Activated CD4-positive, alpha-beta T cell treated with anti-CD3 and anti-CD28 coated beads for 24 hours (primary cell): ENCODE measurements around the gene LRRC57.

Source experiments
- DNase-seq, 2 donors: peaks; one replicate each; pipeline ENCODE4 v3.0.0-alpha.2; 2020; ENCODE audit warnings: low read depth in 2 of 2

The LRRC57 gene

DNA sequence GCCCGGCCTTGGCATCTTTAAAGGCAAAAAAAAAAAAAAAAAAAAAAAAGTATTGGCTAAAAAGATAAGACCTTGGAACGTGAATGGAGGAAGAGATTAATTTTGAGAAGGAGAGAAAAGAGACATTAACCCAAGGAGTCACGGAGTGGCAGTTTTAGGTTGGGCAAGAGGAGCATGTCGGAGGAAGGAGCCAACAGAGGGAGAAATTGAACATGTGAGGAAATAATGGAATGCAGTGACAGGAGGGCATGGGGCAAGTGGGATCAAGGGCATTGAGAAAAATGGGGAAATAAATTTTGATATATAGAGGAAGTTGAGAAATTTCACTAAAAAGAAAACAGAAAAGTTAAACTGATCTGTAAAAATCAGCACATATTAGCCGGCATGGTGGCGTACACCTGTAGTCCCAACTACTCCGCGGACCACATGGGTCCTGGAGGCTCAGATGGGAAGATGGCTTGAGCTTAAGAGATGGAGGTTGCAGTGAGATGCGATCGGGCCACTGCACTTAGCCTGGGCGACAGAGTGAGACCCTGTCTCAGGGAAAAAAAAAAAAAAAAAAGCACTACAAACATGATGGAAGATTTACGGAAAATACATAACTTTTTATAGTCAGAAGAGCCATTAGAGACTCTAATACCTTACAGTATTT, 1.3 kb upstream of the LRRC57 start:
- no peak for DNase-seq

DNA sequence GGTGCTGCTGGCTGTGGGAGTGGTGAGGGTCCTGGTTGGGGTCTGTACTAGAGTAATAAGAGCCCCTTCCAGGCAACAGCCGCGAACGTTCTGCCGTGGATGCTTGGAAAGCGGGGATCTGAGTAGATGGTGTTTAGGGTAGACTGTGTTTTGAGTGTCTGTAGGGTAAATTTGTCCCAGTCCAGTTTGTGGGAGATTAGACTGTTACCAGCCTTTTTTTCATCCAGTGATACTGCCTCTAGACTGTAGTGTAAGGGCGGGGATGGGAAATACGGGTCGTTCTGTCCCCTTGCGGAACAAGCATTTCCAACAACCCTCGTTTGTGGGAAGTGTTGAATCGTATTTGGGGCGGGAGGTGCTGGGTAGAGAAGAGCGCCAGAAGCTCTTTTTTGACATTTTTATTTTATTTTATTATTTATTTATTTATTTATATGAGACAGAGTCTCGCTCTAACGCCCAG, 469 bp upstream of the LRRC57 start:
- no peak for DNase-seq

GRCh38 chr15:42547918-42548248, 710 bp downstream of the LRRC57 start:
- no peak for DNase-seq

DNA sequence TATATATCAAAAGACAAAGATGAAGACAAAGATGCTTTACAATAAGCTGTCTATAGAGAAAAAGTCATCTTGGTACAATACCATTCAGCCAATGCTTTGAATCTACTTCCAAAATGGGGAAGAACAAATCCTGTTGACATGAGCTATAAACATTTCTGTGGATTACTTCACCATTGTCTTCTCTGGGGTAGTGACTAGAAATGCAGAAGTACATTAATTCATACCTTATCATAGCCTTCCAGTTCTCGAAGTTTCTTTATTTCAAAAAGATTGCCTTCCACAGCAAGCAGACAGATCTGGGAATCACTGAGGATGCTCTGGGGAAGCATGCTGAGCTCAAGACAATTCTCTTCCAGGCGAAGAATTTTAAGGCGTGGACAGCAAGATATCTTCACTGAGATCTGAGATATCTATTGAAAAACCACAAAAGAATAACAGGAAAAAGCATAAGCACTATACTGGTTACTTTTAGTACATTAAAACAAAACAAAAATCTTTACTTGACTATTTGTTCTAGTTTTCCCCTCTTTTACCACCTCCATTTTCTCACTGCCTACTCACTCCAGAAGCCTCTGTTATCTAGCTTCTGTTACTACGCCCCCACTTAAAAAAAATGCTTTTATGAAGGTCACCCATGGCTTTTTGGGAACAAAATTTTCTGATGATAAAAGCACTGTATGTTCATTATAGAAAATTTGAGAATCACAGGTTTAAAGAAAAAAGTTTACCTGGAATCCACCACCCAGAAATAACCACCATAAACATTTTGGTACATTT, 3.6 kb downstream of the LRRC57 start:
- DNase-seq = no peak

- no peak for DNase-seq
Observed at GRCh38 chr15:42533246-42533645, 15.3 kb downstream of the LRRC57 start.

DNA sequence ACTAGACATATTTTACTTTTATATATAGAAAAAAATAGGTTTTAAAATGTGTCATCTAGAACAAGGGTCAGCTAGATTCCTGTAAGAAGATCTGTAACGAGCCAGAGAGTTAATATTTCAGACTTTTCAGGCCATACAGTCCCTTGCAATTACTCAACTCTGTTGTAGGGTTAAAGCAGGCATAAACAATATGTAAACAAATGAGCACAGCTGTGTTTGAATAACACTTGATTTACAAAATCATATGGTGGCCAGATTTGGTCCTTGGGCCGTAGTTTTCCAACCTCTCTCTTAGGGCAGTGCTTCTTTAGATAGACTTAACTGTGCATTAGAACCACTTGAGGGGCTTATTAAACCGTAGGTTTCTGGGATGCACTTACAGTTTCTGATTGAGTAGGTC, 19.6 kb downstream of the LRRC57 start:
- DNase-seq = no peak

GRCh38 chr15:42523331-42523730, 25.3 kb downstream of the LRRC57 start:
- DNase-seq = no peak

GRCh38 chr15:42511007-42511391, 37.6 kb downstream of the LRRC57 start:
- no peak for DNase-seq

DNA sequence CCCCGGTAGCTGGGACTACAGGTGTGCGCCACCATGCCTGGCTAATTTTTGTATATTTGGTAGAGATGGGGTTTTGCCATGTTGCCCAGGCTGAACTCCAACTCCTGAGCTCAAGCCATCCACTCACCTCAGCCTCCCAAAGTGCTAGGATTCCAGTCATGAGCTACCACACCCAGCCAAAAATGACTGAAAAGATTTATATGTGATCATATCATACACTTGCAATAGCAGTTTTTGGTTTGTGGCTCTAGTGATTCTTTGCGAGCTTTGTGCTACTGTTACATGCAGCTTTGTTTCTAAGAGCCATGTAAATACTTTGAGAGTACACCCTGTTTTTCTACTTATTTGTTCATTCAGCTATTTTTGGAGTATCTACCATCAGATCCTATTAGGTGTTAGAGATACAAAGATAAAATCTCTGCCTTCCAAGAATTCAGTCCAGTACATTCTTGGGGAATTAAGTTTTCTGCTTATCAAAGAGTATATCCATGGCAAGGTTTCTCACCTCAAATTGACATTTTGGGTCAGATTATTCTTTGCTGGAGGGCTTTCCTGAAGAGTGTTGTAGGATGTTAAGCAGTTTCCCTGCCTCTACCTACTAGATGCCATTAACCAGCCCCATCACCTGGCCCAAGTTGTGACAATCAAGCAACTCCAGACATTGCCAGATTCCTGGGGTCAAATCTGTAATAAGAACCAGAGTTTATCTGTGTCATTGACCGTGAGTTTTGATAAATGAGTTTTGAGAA, 38.2 kb downstream of the LRRC57 start:
- DNase-seq = no peak

DNA sequence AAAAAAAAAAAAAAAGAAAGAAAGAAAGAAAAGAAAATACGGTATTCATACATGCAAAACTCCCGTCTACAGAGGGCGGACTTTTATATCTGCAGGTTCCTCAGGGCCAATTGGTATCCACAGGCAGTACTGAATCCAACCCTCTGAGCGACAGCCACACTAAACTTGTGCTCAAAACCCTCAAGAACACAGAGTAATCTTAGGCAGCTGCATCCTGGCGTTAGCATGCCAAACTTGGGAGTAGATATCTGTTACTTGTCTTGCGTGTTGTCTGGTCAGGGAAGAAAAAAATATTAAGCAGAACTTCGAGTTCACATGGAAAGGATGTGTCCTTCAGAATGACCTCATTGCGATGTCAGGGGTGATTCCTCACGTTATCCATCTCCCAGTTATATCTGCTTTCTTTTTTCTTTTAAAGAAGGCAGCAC, 40.3 kb downstream of the LRRC57 start:
- DNase-seq = no peak

DNA sequence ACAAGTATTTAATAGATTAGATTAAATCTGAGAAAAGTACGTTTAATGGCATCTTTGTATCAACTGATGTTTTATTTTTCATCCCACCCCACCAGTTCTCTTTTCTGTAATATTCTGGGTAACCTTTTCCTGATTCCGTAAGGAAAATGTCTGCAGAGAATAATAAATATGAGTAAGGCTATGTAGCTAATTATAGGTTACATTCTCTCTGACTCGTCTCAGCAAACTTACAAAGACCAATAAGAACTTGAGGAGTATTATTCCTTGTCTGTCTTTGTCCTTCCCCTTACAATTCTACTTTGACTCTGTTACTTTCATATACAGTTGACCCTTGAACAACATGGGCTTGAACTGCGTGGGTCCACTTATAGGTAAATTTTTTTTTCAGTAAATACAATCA, 41.1 kb downstream of the LRRC57 start:
- no peak for DNase-seq

DNA sequence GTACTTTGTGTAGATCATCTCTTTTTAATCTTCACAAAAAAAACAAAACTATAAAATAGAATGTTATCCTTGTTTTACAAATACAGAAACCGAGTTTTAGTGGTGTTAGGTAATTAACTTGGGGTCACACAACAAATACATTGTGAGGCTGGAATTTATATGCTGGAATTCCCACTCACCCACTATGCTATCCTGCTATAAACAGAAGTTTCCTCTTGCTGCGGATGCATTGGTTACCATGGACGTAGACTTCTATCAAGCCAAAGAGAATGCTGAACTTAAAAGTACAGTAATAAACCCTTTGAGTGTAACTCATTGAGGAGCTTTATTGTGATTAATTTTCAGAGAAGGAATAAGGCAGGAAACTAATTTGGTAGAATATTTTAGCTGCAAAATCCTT, 44.0 kb downstream of the LRRC57 start:
- DNase-seq = no peak

GRCh38 chr15:42503825-42504224, 44.8 kb downstream of the LRRC57 start:
- no peak for DNase-seq

GRCh38 chr15:42502477-42502876, 46.1 kb downstream of the LRRC57 start:
- DNase-seq = no peak

- DNase-seq = no peak
Observed at GRCh38 chr15:42499858-42500609, 48.6 kb downstream of the LRRC57 start.

- no peak for DNase-seq
Observed at GRCh38 chr15:42498212-42499068, 50.2 kb downstream of the LRRC57 start.

- peak; percentile 60 to 67 for DNase-seq
Observed at GRCh38 chr15:42495361-42496212, 53.0 kb downstream of the LRRC57 start, which contains the start of gene SNAP23. SNAP23 (plus strand) TSS chr15:42495634; CDS start chr15:42511847, 16,213 bp downstream.

DNA sequence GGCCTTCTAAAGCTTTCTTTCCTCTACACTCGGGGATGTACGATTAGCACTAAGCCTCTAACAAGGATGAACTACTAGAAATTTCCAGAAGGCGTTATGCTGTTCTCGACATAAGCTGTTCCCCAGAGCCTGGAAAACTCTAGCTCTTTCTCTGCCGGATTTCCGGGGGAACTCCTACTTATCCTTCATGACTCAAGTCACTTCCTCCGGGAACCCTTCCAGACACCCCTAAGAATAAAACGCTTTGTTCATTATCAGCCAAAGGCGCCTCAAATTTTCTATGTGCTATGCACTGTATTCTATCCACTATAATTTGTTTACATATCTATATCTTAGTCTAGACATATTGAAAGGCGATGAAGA, 53.6 kb downstream of the LRRC57 start:
- no peak for DNase-seq

DNA sequence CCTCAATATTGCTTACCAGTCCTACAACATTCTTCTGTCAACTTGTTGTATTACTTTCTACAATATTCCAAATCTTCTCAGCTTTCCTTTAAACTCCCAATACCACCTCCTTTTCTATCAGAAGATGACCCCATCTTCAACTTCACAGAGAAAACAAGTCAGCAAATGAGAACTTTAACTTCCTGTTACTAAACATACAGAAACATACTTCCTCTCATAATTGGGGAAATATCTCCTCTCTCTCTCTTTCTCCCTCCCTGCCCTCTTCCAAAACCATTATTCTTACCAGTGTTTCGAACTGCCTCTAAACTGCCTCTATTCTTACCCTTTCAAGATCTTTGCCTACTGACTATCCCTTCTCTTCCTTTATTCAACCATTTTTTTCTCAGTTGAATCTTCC, 54.9 kb downstream of the LRRC57 start:
- no peak for DNase-seq
